ENCODE results near the gene CA7. TPM values are rescaled to one million over a fixed set of nuclear protein-coding genes. Genes with fewer than 3 reads are reported as not detected.

CA7 gene
- not detected in 2 replicates for total RNA-seq

GRCh38 chr16:66844342-66845079 lies at the start of gene CA7:
Gene CA7 (plus strand): TSS chr16:66844414. CDS start chr16:66844488, 74 bp downstream.

GRCh38 chr16:66801320-66802105 lies 42.7 kb upstream of the CA7 start, which contains the start of gene TERB1:
Gene TERB1 (minus strand): TSS chr16:66801584. CDS start chr16:66796798, 4,786 bp downstream.

GRCh38 chr16:66830422-66831404 lies 13.5 kb upstream of the CA7 start, which contains the start of gene NAE1:
Gene NAE1 (minus strand): TSS chr16:66830976. CDS start chr16:66830899, 77 bp downstream.

GRCh38 chr16:66880288-66881013 lies 36.2 kb downstream of the CA7 start, which contains the start of gene PDP2:
Gene PDP2 (plus strand): TSS chr16:66880515. CDS start chr16:66884285, 3,770 bp downstream.

Other genes with a start within 250 kb of the CA7 start
- gene CMTM3, start 239.7 kb upstream of the CA7 start, total RNA-seq, result 25.1 and 30.8 TPM in 2 replicates
- gene CMTM4, start 147.7 kb upstream of the CA7 start, total RNA-seq, result 5.6 and 7.2 TPM in 2 replicates
- gene DYNC1LI2, start 92.8 kb upstream of the CA7 start, total RNA-seq, result 40.9 and 52.9 TPM in 2 replicates
- not detected in 2 replicates for gene TERB1, start 42.8 kb upstream of the CA7 start, total RNA-seq
- 57.8 and 74.3 TPM in 2 replicates for gene NAE1, start 13.4 kb upstream of the CA7 start, total RNA-seq
- 1.9 and 6.6 TPM in 2 replicates for gene PDP2, start 36.1 kb downstream of the CA7 start, total RNA-seq
- gene CDH16, start 74.5 kb downstream of the CA7 start, total RNA-seq, result not detected in 2 replicates
- 5.4 and 7.6 TPM in 2 replicates for gene RRAD, start 81.1 kb downstream of the CA7 start, total RNA-seq
- 180 and 183 TPM in 2 replicates for gene CIAO2B, start 90.0 kb downstream of the CA7 start, total RNA-seq
- gene CES2, start 91.1 kb downstream of the CA7 start, total RNA-seq, result 22.0 and 24.7 TPM in 2 replicates
- gene CES3, start 116.9 kb downstream of the CA7 start, total RNA-seq, result 0.15 and 0.17 TPM in 2 replicates
- gene CES4A, start 144.2 kb downstream of the CA7 start, total RNA-seq, result 0.34 and 0.45 TPM in 2 replicates
- gene CBFB, start 184.7 kb downstream of the CA7 start, total RNA-seq, result 35.4 and 45.1 TPM in 2 replicates

All from bronchus fibroblast of lung (primary cell).